ENCODE results near the gene SLC25A52. TPM values are rescaled to one million over a fixed set of nuclear protein-coding genes. Genes with fewer than 3 reads are reported as not detected.

The SLC25A52 gene
- total and polyA plus RNA-seq, 10 donors: 0.09 to 1.4 TPM; not detected in 8

GRCh38 chr18:31783059-31783458 lies 22.4 kb upstream of the SLC25A52 start:
- 65 to 86% (median 67%) methylated on average over 3 of the region's 3 CpGs for WGBS, 5 donors
- no peaks in the 10 kb centered on the region for H3K36me3 ChIP-seq
- no peak for DNase-seq
- no peak for TF ChIP-seq CTCF (IDR thresholded peaks at IDR 0.05 in 8 of 11, conservative IDR thresholded peaks at IDR 0.05 in 3 of 11)
- no peak for TF ChIP-seq POLR2A (IDR thresholded peaks at IDR 0.05)
- TF ChIP-seq POLR2AphosphoS5 (IDR thresholded peaks at IDR 0.05): no peak
- H3K27me3 ChIP-seq (replicated peaks in 1 of 7): no peaks in the 10 kb centered on the region
- intact Hi-C loops (cut with DNase I; ENCODE audit: low total_unique reads): no loop called here
- H3K4me3 ChIP-seq: no peak overlapping the region
- no peak overlapping the region for H3K27ac ChIP-seq
- peaks cover 0 to 25% (median 18%) of the 10 kb centered on the region in 8 donors for H3K9me3 ChIP-seq
- H3K4me1 ChIP-seq: no peaks in the 10 kb centered on the region

- intact Hi-C loops (cut with DNase I; ENCODE audit: low total_unique reads): no loop called here
- no peaks in the 10 kb centered on the region for H3K27me3 ChIP-seq (replicated peaks in 1 of 7)
- peaks cover 0 to 31% (median 27%) of the 10 kb centered on the region in 8 donors for H3K9me3 ChIP-seq
- no peaks in the 10 kb centered on the region for H3K36me3 ChIP-seq
- H3K27ac ChIP-seq: no peak overlapping the region
- DNase-seq: no peak
- TF ChIP-seq CTCF (IDR thresholded peaks at IDR 0.05 in 8 of 11, conservative IDR thresholded peaks at IDR 0.05 in 3 of 11): no peak
- no peak for TF ChIP-seq POLR2AphosphoS5 (IDR thresholded peaks at IDR 0.05)
- TF ChIP-seq POLR2A (IDR thresholded peaks at IDR 0.05): no peak
- no peaks in the 10 kb centered on the region for H3K4me1 ChIP-seq
- no peak overlapping the region for H3K4me3 ChIP-seq
Measured at GRCh38 chr18:31778391-31778950, 17.8 kb upstream of the SLC25A52 start.

DNA sequence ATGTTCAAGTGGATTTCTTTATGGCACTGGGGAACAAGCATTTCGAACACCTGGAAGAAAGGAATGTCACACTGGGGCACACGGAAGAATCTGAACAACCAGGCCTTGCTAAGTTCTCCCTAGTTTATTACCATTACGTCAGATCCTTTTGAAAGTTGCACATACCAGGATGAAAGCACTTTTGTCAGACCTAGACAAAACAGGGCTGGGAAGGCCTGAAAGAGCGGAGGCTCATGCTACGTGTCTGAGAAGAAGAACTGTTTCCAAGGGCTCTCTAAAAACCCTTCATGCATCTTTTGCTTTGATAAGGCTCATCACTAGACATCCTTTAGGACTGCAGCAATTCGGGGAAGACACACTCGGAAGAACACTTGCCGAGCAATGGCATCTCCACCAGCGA lies 15.4 kb upstream of the SLC25A52 start:
- intact Hi-C loops (cut with DNase I; ENCODE audit: low total_unique reads): no loop called here
- 91 to 95% (median 93%) methylated on average over 9 of the region's 9 CpGs for WGBS, 5 donors
- Histone ChIP-seq H3K27ac (no peak overlapping the region), H3K4me1 (no peaks in the 10 kb centered on the region), H3K9me3 (peaks cover 0 to 31% (median 27%) of the 10 kb centered on the region in 8 donors), H3K27me3 (replicated peaks in 1 of 7) (no peaks in the 10 kb centered on the region), H3K36me3 (no peaks in the 10 kb centered on the region), H3K4me3 (no peak overlapping the region)
- DNase-seq: no peak
- no peak for TF ChIP-seq POLR2A (IDR thresholded peaks at IDR 0.05)
- TF ChIP-seq CTCF (IDR thresholded peaks at IDR 0.05 in 8 of 11, conservative IDR thresholded peaks at IDR 0.05 in 3 of 11): no peak
- TF ChIP-seq POLR2AphosphoS5 (IDR thresholded peaks at IDR 0.05): no peak

DNA sequence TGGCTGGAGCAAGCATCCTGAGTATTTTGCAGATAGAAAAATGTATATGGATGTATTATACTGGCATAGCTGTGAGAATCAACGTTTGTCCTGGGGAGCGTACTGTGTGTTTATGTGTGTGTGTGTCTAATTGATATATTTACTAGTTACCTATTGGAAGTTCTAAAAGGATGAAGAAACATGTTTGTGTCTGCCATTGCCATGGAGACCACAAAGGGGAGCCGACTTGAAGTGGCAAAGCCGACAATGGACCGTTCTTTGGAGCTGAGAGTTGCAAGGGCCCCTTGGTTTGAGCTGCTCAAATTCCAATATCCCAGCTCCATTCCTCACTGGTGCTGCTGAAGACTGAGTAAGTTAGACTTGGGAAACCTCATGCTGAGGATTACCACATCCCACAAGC lies 14.3 kb upstream of the SLC25A52 start:
- WGBS, 5 donors: 90 to 93% (median 92%) methylated on average over 5 of the region's 5 CpGs
- no peak for DNase-seq

More for the DNA sequence above, 14.3 kb upstream of the SLC25A52 start:
- no peak for TF ChIP-seq POLR2A (IDR thresholded peaks at IDR 0.05)
- no peak for TF ChIP-seq POLR2AphosphoS5 (IDR thresholded peaks at IDR 0.05)
- no peak for TF ChIP-seq CTCF (IDR thresholded peaks at IDR 0.05 in 8 of 11, conservative IDR thresholded peaks at IDR 0.05 in 3 of 11)
- Histone ChIP-seq H3K9me3 (peaks cover 0 to 27% (median 25%) of the 10 kb centered on the region in 8 donors), H3K4me1 (no peaks in the 10 kb centered on the region), H3K27ac (no peak overlapping the region), H3K27me3 (replicated peaks in 1 of 7) (no peaks in the 10 kb centered on the region), H3K4me3 (no peak overlapping the region), H3K36me3 (no peaks in the 10 kb centered on the region)
- intact Hi-C loops (cut with DNase I; ENCODE audit: low total_unique reads): no loop called here
